HG03432 (cell line): Measurements from ENCODE around the gene ELL2.

ENCODE experiments used
- ATAC-seq: cut with Tn5 transposase; IDR thresholded peaks from one replicate; pipeline ENCODE4 v1.9.1; 2021; ENCODE audit warnings: mild to moderate bottlenecking, moderate library complexity; ENCODE audit not compliant: unreplicated experiment

The ELL2 gene

GRCh38 chr5:95983509-95983908, 21.9 kb upstream of the ELL2 start:
- no peak for ATAC-seq

GRCh38 chr5:95983080-95983479, 21.4 kb upstream of the ELL2 start:
- no peak for ATAC-seq

GRCh38 chr5:95976606-95977005, 15.0 kb upstream of the ELL2 start:
- no peak for ATAC-seq

GRCh38 chr5:95975703-95976102, 14.1 kb upstream of the ELL2 start:
- no peak for ATAC-seq

- peak; percentile 99 for ATAC-seq
Measured at GRCh38 chr5:95973793-95974325, 12.2 kb upstream of the ELL2 start.

GRCh38 chr5:95972196-95972595, 10.5 kb upstream of the ELL2 start:
- no peak for ATAC-seq

GRCh38 chr5:95970359-95970704, 8.7 kb upstream of the ELL2 start:
- no peak for ATAC-seq

- no peak for ATAC-seq
Measured at GRCh38 chr5:95969651-95970358, 8.2 kb upstream of the ELL2 start.

GRCh38 chr5:95969055-95969454, 7.4 kb upstream of the ELL2 start:
- no peak for ATAC-seq

- ATAC-seq = no peak
Measured at GRCh38 chr5:95967236-95967635, 5.6 kb upstream of the ELL2 start.

- ATAC-seq = no peak
Measured at GRCh38 chr5:95966005-95966404, 4.4 kb upstream of the ELL2 start.

GRCh38 chr5:95963650-95964410, 2.2 kb upstream of the ELL2 start:
- no peak for ATAC-seq

- ATAC-seq = no peak
Measured at GRCh38 chr5:95962785-95963184, 1.1 kb upstream of the ELL2 start.

GRCh38 chr5:95962475-95962773, 773 bp upstream of the ELL2 start:
- no peak for ATAC-seq

GRCh38 chr5:95960667-95961616, 709 bp downstream of the ELL2 start:
- peak; percentile 70 for ATAC-seq

- ATAC-seq = no peak
Measured at GRCh38 chr5:95959888-95960666, 1.6 kb downstream of the ELL2 start.

- ATAC-seq = no peak
Measured at GRCh38 chr5:95959051-95959887, 2.4 kb downstream of the ELL2 start.

GRCh38 chr5:95958310-95959014, 3.2 kb downstream of the ELL2 start:
- ATAC-seq = no peak

GRCh38 chr5:95957561-95958203, 4.0 kb downstream of the ELL2 start:
- no peak for ATAC-seq
